GM12878 (cell line): Measurements from ENCODE around the gene SLC19A1. TPM values are rescaled to one million over a fixed set of nuclear protein-coding genes. Genes with fewer than 3 reads are reported as not detected.

Experiments
- ATAC-seq: fragments of 200-7000 bp; cut with Tn5 transposase; 3 replicates; pipeline ENCODE4 v1.9.1; 2020; ENCODE audit warnings: mild to moderate bottlenecking, moderate library complexity
- BruUV-seq: library from RNA; stranded (reverse); fragments of 400-500 nt; replicated peaks from 2 replicates; lab custom pipeline; 2021; lab: Mats Ljungman, UMichigan
- CTCF ChIA-PET: fragments of 300-600 bp; sonication (Branson Sonifier 250); formaldehyde crosslinking; extraction: SDS; loops from one replicate; lab custom pipeline; 2021; ENCODE audit warnings: inconsistent platforms; lab: Yijun Ruan, JAX
- POLR2A ChIA-PET: fragments of 350-600 bp; formaldehyde crosslinking; extraction: SDS; loops from one replicate; lab custom pipeline; 2021; ENCODE audit warnings: inconsistent platforms; lab: Charles Lee
- RAD21 ChIA-PET: fragments of 300-600 bp; sonication (Branson Sonifier 250); formaldehyde crosslinking; loops from one replicate; lab custom pipeline; 2023; ENCODE audit warnings: antibody characterized with exemption; ENCODE audit not compliant: unreplicated experiment; lab: Charles Lee
- SMC1A ChIA-PET: fragments of 300-600 bp; sonication (Branson Sonifier 250); formaldehyde crosslinking; loops from one replicate; lab custom pipeline; 2023; ENCODE audit not compliant: unreplicated experiment, uncharacterized antibody; lab: Charles Lee
- DNase-seq: peaks from one replicate; pipeline ENCODE4 v3.0.0-alpha.2; 2011; ENCODE audit warnings: low read depth, low spot score
- FAIRE-seq: peaks from 3 replicates; lab custom pipeline; 2011; peaks lifted over from hg19 to GRCh38; lab: Jason Lieb, UNC
- H2AFZ ChIP-seq: 2 replicates; pipeline ENCODE4 v1.6.0; 2011; ENCODE audit warnings: low read depth, low read length, control low read depth; ENCODE audit not compliant: control insufficient read depth
- H3K27ac ChIP-seq: 2 replicates; pipeline ENCODE4 v1.5.1; 2011; ENCODE audit warnings: control low read depth; ENCODE audit not compliant: control insufficient read depth, insufficient read depth
- H3K27me3 ChIP-seq, 2 experiments: replicated peaks in 1 of 2; 2 replicates each; pipeline versions ENCODE4 v1.6.0 to v1.6.1; 2011; ENCODE audit warnings: low read length in 1 of 2; ENCODE audit not compliant: control insufficient read depth in 2 of 2, insufficient read depth in 2 of 2
- H3K36me3 ChIP-seq, 2 experiments: 2 replicates each; pipeline ENCODE4 v1.5.1; 2011; ENCODE audit warnings: low read length in 1 of 2; ENCODE audit not compliant: control insufficient read depth in 2 of 2, insufficient read depth in 2 of 2
- H3K4me1 ChIP-seq: 2 replicates; pipeline ENCODE4 v1.6.1; 2011; ENCODE audit warnings: mild to moderate bottlenecking, low read length, moderate library complexity, mixed read lengths; ENCODE audit not compliant: control insufficient read depth, insufficient read depth
- H3K4me2 ChIP-seq: 2 replicates; pipeline ENCODE4 v1.6.0; 2011; ENCODE audit warnings: control low read depth; ENCODE audit not compliant: control insufficient read depth, insufficient read depth
- H3K4me3 ChIP-seq: fragments of 200-600 bp; sonication (generic); 2 replicates; pipeline ENCODE4 v1.5.1; 2016
- H3K79me2 ChIP-seq: 2 replicates; pipeline ENCODE4 v1.6.0; 2011; ENCODE audit warnings: low read length; ENCODE audit not compliant: control insufficient read depth, insufficient read depth
- H3K9ac ChIP-seq: 2 replicates; pipeline ENCODE4 v1.8.0; 2011; ENCODE audit warnings: low read length, control low read depth, mixed read lengths; ENCODE audit not compliant: control insufficient read depth, insufficient read depth
- H3K9me3 ChIP-seq: replicated peaks from 3 replicates; pipeline ENCODE4 v1.5.1; 2011; ENCODE audit warnings: mild to moderate bottlenecking, low read length; ENCODE audit not compliant: control insufficient read depth, insufficient read depth
- H4K20me1 ChIP-seq: 2 replicates; pipeline ENCODE4 v1.6.0; 2011; ENCODE audit not compliant: control insufficient read depth, insufficient read depth
- ATF3 ChIP-seq: IDR thresholded peaks from 2 replicates; pipeline ENCODE4 v1.6.1; 2011; ENCODE audit warnings: low read depth, mild to moderate bottlenecking, low read length, moderate library complexity, borderline replicate concordance; ENCODE audit errors: extremely low read depth
- BACH1 ChIP-seq: fragments of 450-650 bp; IDR thresholded peaks from 2 replicates; pipeline ENCODE4 v1.6.1; 2017; ENCODE audit warnings: mild to moderate bottlenecking, borderline replicate concordance
- ETV6 ChIP-seq, 2 experiments: fragments of 450-650 bp in 1 of 2; IDR thresholded peaks in 1 of 2; conservative IDR thresholded peaks in 1 of 2; 2 replicates each; pipeline ENCODE4 v1.6.1; 2014; ENCODE audit warnings: antibody characterized with exemption in 1 of 2, borderline replicate concordance in 1 of 2, low read depth in 1 of 2, mild to moderate bottlenecking in 1 of 2, moderate library complexity in 1 of 2
- GATAD2B ChIP-seq: fragments of 450-650 bp; conservative IDR thresholded peaks from 2 replicates; pipeline ENCODE4 v1.6.1; 2017; ENCODE audit warnings: low read depth, mild to moderate bottlenecking, moderate library complexity
- NFYA ChIP-seq: IDR thresholded peaks from 2 replicates; pipeline ENCODE4 v1.6.1; 2011; ENCODE audit warnings: low read depth, mild to moderate bottlenecking, low read length, improper control_type of control experiment, borderline replicate concordance
- NR2F1 ChIP-seq: fragments of 450-650 bp; conservative IDR thresholded peaks from 2 replicates; pipeline ENCODE4 v1.6.1; 2017; ENCODE audit warnings: mild to moderate bottlenecking
- RELA ChIP-seq: fragments of 450-650 bp; IDR thresholded peaks from 2 replicates; pipeline ENCODE4 v1.8.0; 2014; ENCODE audit warnings: borderline replicate concordance; ENCODE audit not compliant: partially characterized antibody
- REST ChIP-seq: IDR thresholded peaks from 2 replicates; pipeline ENCODE4 v1.6.1; 2012; ENCODE audit warnings: mild to moderate bottlenecking, low read depth, low read length
- SPI1 ChIP-seq: IDR thresholded peaks from 2 replicates; pipeline ENCODE4 v1.6.1; 2011; ENCODE audit warnings: low read depth, mild to moderate bottlenecking, low read length, moderate library complexity, borderline replicate concordance; ENCODE audit not compliant: insufficient read depth
- TAF1 ChIP-seq: IDR thresholded peaks from 2 replicates; pipeline ENCODE4 v1.6.1; 2011; ENCODE audit warnings: mild to moderate bottlenecking, low read depth, low read length, borderline replicate concordance
- TARDBP ChIP-seq: IDR thresholded peaks from 2 replicates; pipeline ENCODE4 v1.6.1; 2016; ENCODE audit warnings: borderline replicate concordance
- TBL1XR1 ChIP-seq: IDR thresholded peaks from 2 replicates; pipeline ENCODE4 v1.6.1; 2012; ENCODE audit warnings: low read depth, low read length, improper control_type of control experiment
- TCF12 ChIP-seq: IDR thresholded peaks from 2 replicates; pipeline ENCODE4 v1.6.1; 2011; ENCODE audit warnings: low read depth, mild to moderate bottlenecking, low read length
- ZNF274 ChIP-seq: IDR thresholded peaks from one replicate; pipeline ENCODE4 v1.8.0; 2011; ENCODE audit not compliant: insufficient read length, insufficient read depth
- ZSCAN29 ChIP-seq: fragments of 450-650 bp; IDR thresholded peaks from 2 replicates; pipeline ENCODE4 v1.6.1; 2017; ENCODE audit warnings: mild to moderate bottlenecking, moderate library complexity
- WGBS: methylation state at CpG from one replicate; pipeline ENCODE4 v1.1.6; 2016; ENCODE audit warnings: low lambda C conversion rate; ENCODE audit not compliant: insufficient replicate concordance, insufficient coverage; ENCODE audit errors: missing lambda C conversion rate; 5-methylcytosine and 5-hydroxymethylcytosine counted together
- in situ Hi-C: fragments of 300-500 bp; cut with MboI; formaldehyde crosslinking; loops from 9 replicates; pipeline ENCODE4 v1.14.3; 2018; ENCODE audit warnings: mixed read lengths
- intact Hi-C: fragments of 100-400 bp; cut with micrococcal nuclease; formaldehyde crosslinking; loops from one replicate; pipeline ENCODE4 v1.14.2; 2022; ENCODE audit not compliant: unreplicated experiment
- polyA plus RNA-seq, 11 experiments: library from polyadenylated mRNA; depleted of rRNA in 4 of 11; unstranded in 6 of 11; stranded (reverse) in 5 of 11; fragments of >200 nt; fragmentation: Nextera tagmentation in 4 of 11; fragmentation: Illumina TruSeq in 1 of 11; extraction: Ambion mirVana in 4 of 11; extraction: Trizol in 1 of 11; gene quantifications; 1 replicate in 1 of 11; 2 replicates in 10 of 11; pipeline versions ENCODE4 v1.2.1 to v1.2.3, GENCODE V29; 2011 to 2016; ENCODE audit warnings: inconsistent platforms in 2 of 11, missing spikeins in 2 of 11, low read depth in 1 of 11
- total RNA-seq, 4 experiments: library from RNA; depleted of rRNA in 3 of 4; stranded (reverse); fragments of >200 nt in 3 of 4; fragmentation: Illumina TruSeq in 1 of 4; extraction: Trizol in 1 of 4; gene quantifications; 2 replicates each; pipeline versions ENCODE4 v1.2.1 to v1.2.3, GENCODE V29; 2013 to 2021

SLC19A1 gene
- total and polyA plus RNA-seq, 10 of the 15 experiments (the other 5 are each of a cell fraction or from before 2014, with no cell fraction given): 0.42 to 49.7 (median 12.2) TPM

GRCh38 chr21:45490049-45490731 lies 52.0 kb downstream of the SLC19A1 start:
- H3K4me3 ChIP-seq: no peak overlapping the region
- ChIA-PET CTCF (no interaction called here), SMC1A (no interaction called here), RAD21 (no interaction called here)
- no peak overlapping the region for H3K9ac ChIP-seq
- DNase-seq (no peak), FAIRE-seq (no peak), ATAC-seq (no peak)
- no TSS peak for BruUV-seq
- no peak overlapping the region for H2AFZ ChIP-seq
- intact Hi-C loops: no loop called here
- H3K27ac ChIP-seq: no peak overlapping the region
- no peaks in the 10 kb centered on the region for H3K4me1 ChIP-seq
- no peaks in the 10 kb centered on the region for H4K20me1 ChIP-seq
- H3K4me2 ChIP-seq: no peak overlapping the region
- TF ChIP-seq ETV6 (conservative IDR thresholded peaks at IDR 0.05 in 1 of 2, IDR thresholded peaks at IDR 0.05 in 1 of 2; ENCODE audit: borderline replicate concordance in 1 of 2, low read depth in 1 of 2): no peak
- no peak for TF ChIP-seq ATF3
- TF ChIP-seq NR2F1: no peak
- TF ChIP-seq ZSCAN29: no peak
- no peak for TF ChIP-seq BACH1
- TF ChIP-seq REST: no peak
- no peak for TF ChIP-seq SPI1
- no peak for TF ChIP-seq GATAD2B
- no peak for TF ChIP-seq TCF12
- no peak for TF ChIP-seq TARDBP
- TF ChIP-seq ZNF274: no peak
- no peak for TF ChIP-seq RELA
- no peak for TF ChIP-seq TAF1
- TF ChIP-seq TBL1XR1: no peak
- no peak for TF ChIP-seq NFYA
- TF ChIP-seq, all 136 proteins: peak for 0
- no peaks in the 10 kb centered on the region for H3K36me3 ChIP-seq
- H3K9me3 ChIP-seq: no peaks in the 10 kb centered on the region
- 27% methylated on average over 20 of the region's 29 CpGs for WGBS
- H3K79me2 ChIP-seq: no peaks in the 10 kb centered on the region
- in situ Hi-C loops: no loop called here
- no peaks in the 10 kb centered on the region for H3K27me3 ChIP-seq
- POLR2A ChIA-PET: no interaction called here
